ENCODE data around the gene PTS. TPM values are rescaled to one million over a fixed set of nuclear protein-coding genes. Genes with fewer than 3 reads are reported as not detected.

PTS gene
- total RNA-seq, 2 experiments from 2014 or later, result 22.6 to 37.8 TPM

GRCh38 chr11:112231952-112232351 is 5.7 kb downstream of the PTS start:
- Histone ChIP-seq H3K4me1 (ENCODE audit: insufficient read depth, low read length, poor library complexity, severe bottlenecking) (peaks cover 22% of the 10 kb centered on the region), H2AFZ (ENCODE audit: low read length) (no peak overlapping the region), H3K9me3 (ENCODE audit: low read length) (no peaks in the 10 kb centered on the region), H3K79me2 (ENCODE audit: insufficient read depth, low read depth, low read length) (peaks cover 9% of the 10 kb centered on the region; the same call in 1 of the 2 replicates), H3K4me2 (ENCODE audit: low read length) (no peak overlapping the region), H3K9me2 (ENCODE audit: insufficient read depth, low read length) (no peaks in the 10 kb centered on the region), H3K4me3 (ENCODE audit: low read depth, low read length, poor library complexity, severe bottlenecking) (no peak overlapping the region), H3K27ac (ENCODE audit: low read depth, low read length, poor library complexity, severe bottlenecking) (no peak overlapping the region), H3K36me3 (ENCODE audit: insufficient read depth, low read length) (peaks cover 62% of the 10 kb centered on the region), H4K20me1 (ENCODE audit: insufficient read depth, low read length) (no peaks in the 10 kb centered on the region)
- intact Hi-C loops (cut with micrococcal nuclease; ENCODE audit: unreplicated experiment), result no loop called here
- TF ChIP-seq EZH2phosphoT487 (IDR thresholded peaks at IDR 0.05; ENCODE audit: borderline replicate concordance, low read depth, low read length) (no peak), CTCF (conservative IDR thresholded peaks at IDR 0.05; ENCODE audit: low read length) (no peak)
- POLR2A ChIA-PET, result no interaction called here
- CTCF ChIA-PET (ENCODE audit: unreplicated experiment), result no interaction called here
- no TSS peak for BruUV-seq (replicated peaks)
- DNase-seq (ENCODE audit: low spot score), result no peak

- Histone ChIP-seq H3K79me2 (ENCODE audit: insufficient read depth, low read depth, low read length) (no peaks in the 10 kb centered on the region), H3K4me2 (ENCODE audit: low read length) (no peak overlapping the region), H3K9me2 (ENCODE audit: insufficient read depth, low read length) (no peaks in the 10 kb centered on the region), H3K9me3 (ENCODE audit: low read length) (no peaks in the 10 kb centered on the region), H4K20me1 (ENCODE audit: insufficient read depth, low read length) (no peaks in the 10 kb centered on the region), H2AFZ (ENCODE audit: low read length) (no peak overlapping the region), H3K27ac (ENCODE audit: low read depth, low read length, poor library complexity, severe bottlenecking) (no peak overlapping the region), H3K36me3 (ENCODE audit: insufficient read depth, low read length) (peaks cover 48% of the 10 kb centered on the region), H3K4me1 (ENCODE audit: insufficient read depth, low read length, poor library complexity, severe bottlenecking) (peaks cover 13% of the 10 kb centered on the region), H3K4me3 (ENCODE audit: low read depth, low read length, poor library complexity, severe bottlenecking) (no peak overlapping the region)
- TF ChIP-seq EZH2phosphoT487 (IDR thresholded peaks at IDR 0.05; ENCODE audit: borderline replicate concordance, low read depth, low read length), result no peak
- TF ChIP-seq CTCF (conservative IDR thresholded peaks at IDR 0.05; ENCODE audit: low read length), result no peak
- no peak for DNase-seq (ENCODE audit: low spot score)
- ChIA-PET POLR2A (no interaction called here), CTCF (ENCODE audit: unreplicated experiment) (no interaction called here)
- BruUV-seq (replicated peaks), result no TSS peak
- intact Hi-C loops (cut with micrococcal nuclease; ENCODE audit: unreplicated experiment), result no loop called here
Observed at GRCh38 chr11:112235750-112236390, 9.6 kb downstream of the PTS start.

GRCh38 chr11:112237451-112237850 is 11.2 kb downstream of the PTS start:
- CTCF ChIA-PET (ENCODE audit: unreplicated experiment), result no interaction called here

More at GRCh38 chr11:112237451-112237850, 11.2 kb downstream of the PTS start:
- no peak for TF ChIP-seq CTCF (conservative IDR thresholded peaks at IDR 0.05; ENCODE audit: low read length)
- no peak for TF ChIP-seq EZH2phosphoT487 (IDR thresholded peaks at IDR 0.05; ENCODE audit: borderline replicate concordance, low read depth, low read length)
- BruUV-seq (replicated peaks), result no TSS peak
- DNase-seq (ENCODE audit: low spot score), result no peak
- no peaks in the 10 kb centered on the region for H4K20me1 ChIP-seq (ENCODE audit: insufficient read depth, low read length)
- peaks cover 45% of the 10 kb centered on the region for H3K36me3 ChIP-seq (ENCODE audit: insufficient read depth, low read length)
- H3K4me2 ChIP-seq (ENCODE audit: low read length), result no peak overlapping the region
- no peaks in the 10 kb centered on the region for H3K9me3 ChIP-seq (ENCODE audit: low read length)
- H3K27ac ChIP-seq (ENCODE audit: low read depth, low read length, poor library complexity, severe bottlenecking), result no peak overlapping the region
- no peaks in the 10 kb centered on the region for H3K9me2 ChIP-seq (ENCODE audit: insufficient read depth, low read length)
- intact Hi-C loops (cut with micrococcal nuclease; ENCODE audit: unreplicated experiment), result no loop called here
- H3K4me1 ChIP-seq (ENCODE audit: insufficient read depth, low read length, poor library complexity, severe bottlenecking), result peaks cover 13% of the 10 kb centered on the region
- no peak overlapping the region for H3K4me3 ChIP-seq (ENCODE audit: low read depth, low read length, poor library complexity, severe bottlenecking)
- H3K79me2 ChIP-seq (ENCODE audit: insufficient read depth, low read depth, low read length), result no peaks in the 10 kb centered on the region
- H2AFZ ChIP-seq (ENCODE audit: low read length), result no peak overlapping the region
- POLR2A ChIA-PET, result no interaction called here

Measured in OCI-LY7 (cell line).